ENCODE measurements around the gene FAF2. TPM values are rescaled to one million over a fixed set of nuclear protein-coding genes. Genes with fewer than 3 reads are reported as not detected.

Gene FAF2
- total RNA-seq, 2 donors from 2014 or later: 36.3 to 37.7 TPM

GRCh38 chr5:176529116-176529740 lies 81.0 kb downstream of the FAF2 start:
- Mint-ChIP-seq H3K36me3 (peaks cover 9 to 14% of the 10 kb centered on the region in 2 donors), H3K27ac (peak overlapping the region; percentile 72 to 89), H3K9me3 (no peaks in the 10 kb centered on the region)
- no peak for ATAC-seq
- DNase-seq (ENCODE audit: low spot score in 2 of 2): no peak

- Mint-ChIP-seq H3K27ac (peak overlapping the region; percentile 72 to 89), H3K9me3 (no peaks in the 10 kb centered on the region), H3K36me3 (peaks cover 12 to 14% of the 10 kb centered on the region in 2 donors)
- no peak for DNase-seq (ENCODE audit: low spot score in 2 of 2)
- ATAC-seq: no peak
Measured at GRCh38 chr5:176529741-176530141, 81.6 kb downstream of the FAF2 start.

DNA sequence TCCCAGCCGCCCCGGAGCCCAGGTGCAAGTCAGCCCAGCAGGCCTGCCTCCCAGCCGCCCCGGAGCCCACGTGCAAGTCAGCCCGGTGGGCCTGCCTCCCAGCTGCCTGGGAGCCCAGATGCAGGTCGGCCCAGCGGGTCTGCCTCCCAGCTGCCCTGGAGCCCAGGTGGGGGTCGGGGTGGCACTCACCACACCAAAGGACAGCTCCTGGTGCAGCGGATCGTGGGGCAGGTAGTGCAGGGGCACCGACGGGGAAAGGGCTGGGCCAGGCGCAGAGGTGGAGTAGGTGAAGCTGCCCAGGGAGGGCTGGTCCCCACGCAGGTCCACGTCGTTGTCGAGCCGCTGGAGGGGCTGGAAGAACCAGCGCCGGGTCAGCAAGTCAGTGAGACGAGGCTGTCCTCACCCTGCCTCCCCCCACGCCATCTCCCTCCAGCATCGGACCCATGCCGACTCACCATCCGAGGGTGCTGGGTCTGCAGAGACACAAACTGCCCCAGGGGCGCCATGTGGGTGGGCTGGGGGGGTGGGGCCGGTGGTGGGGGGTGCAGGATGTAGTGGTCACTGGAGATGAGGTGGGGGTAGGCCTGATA lies 82.3 kb downstream of the FAF2 start:
- no peak for DNase-seq (ENCODE audit: low spot score in 2 of 2)
- peaks cover 15 to 21% of the 10 kb centered on the region in 2 donors for H3K36me3 Mint-ChIP-seq
- no peaks in the 10 kb centered on the region for H3K9me3 Mint-ChIP-seq
- no peak overlapping the region for H3K27ac Mint-ChIP-seq
- no peak for ATAC-seq

DNA sequence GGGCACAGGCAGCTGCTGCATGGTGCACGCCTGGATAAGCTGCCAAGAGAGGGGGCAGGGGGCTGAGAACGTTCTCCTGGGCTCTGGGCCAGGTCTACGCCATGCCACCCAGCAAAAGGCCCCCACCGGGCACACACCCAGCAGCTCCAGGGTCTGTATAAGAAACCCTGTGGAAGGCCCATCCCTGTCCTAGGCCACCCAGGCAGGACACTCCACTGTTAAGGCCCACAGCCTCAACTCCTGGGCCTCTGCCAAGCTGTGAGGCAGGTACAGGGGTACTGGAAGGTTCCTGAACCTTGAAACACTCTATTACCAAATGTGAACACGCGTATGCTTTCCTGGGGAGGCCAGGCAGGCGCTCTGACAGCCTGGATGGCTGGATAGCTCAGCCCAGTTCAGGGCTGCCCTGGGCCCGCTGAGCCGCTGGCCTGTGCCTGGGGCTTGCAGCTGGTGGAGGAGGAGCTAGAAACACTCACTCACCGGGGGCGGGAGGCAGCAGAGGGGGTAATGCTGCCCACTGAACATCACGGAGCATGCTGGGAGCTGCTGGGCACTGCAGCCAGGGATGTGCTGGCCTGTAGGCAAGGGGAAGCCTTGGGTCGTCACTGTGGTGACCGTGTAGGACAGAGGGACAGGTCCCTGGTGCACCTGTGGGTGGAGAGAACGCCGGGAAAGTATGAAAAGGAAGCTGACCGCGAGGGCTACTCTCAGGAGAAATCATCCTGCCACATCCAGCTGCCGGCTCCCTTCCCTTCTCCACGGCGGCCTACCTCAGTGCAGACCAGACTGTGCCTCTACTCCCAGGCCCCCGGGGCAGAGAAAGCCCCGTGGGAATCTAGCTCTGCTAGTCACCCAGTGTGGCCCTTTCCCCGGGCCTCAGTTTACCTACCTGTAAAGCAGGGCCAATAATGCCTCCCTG lies 83.1 kb downstream of the FAF2 start:
- no peaks in the 10 kb centered on the region for H3K9me3 Mint-ChIP-seq
- peak overlapping the region; percentile 60 to 96 for H3K27ac Mint-ChIP-seq
- peaks cover 23 to 28% of the 10 kb centered on the region in 2 donors for H3K36me3 Mint-ChIP-seq
- peak; percentile 15 to 34 for ATAC-seq
- DNase-seq (ENCODE audit: low spot score in 2 of 2): no peak

GRCh38 chr5:176531902-176532493 lies 83.8 kb downstream of the FAF2 start:
- DNase-seq (ENCODE audit: low spot score in 2 of 2): no peak
- H3K36me3 Mint-ChIP-seq: peaks cover 23 to 28% of the 10 kb centered on the region in 2 donors
- no peaks in the 10 kb centered on the region for H3K9me3 Mint-ChIP-seq
- peak overlapping the region in 1 of 2 donors; percentile 60 for H3K27ac Mint-ChIP-seq
- no peak for ATAC-seq

- DNase-seq (ENCODE audit: low spot score in 2 of 2) (no peak), ATAC-seq (no peak)
- H3K36me3 Mint-ChIP-seq: peaks cover 23 to 26% of the 10 kb centered on the region in 2 donors
- H3K9me3 Mint-ChIP-seq: no peaks in the 10 kb centered on the region
- H3K27ac Mint-ChIP-seq: peak overlapping the region; percentile 92 to 98
Measured at GRCh38 chr5:176532795-176533194, 84.6 kb downstream of the FAF2 start.

DNA sequence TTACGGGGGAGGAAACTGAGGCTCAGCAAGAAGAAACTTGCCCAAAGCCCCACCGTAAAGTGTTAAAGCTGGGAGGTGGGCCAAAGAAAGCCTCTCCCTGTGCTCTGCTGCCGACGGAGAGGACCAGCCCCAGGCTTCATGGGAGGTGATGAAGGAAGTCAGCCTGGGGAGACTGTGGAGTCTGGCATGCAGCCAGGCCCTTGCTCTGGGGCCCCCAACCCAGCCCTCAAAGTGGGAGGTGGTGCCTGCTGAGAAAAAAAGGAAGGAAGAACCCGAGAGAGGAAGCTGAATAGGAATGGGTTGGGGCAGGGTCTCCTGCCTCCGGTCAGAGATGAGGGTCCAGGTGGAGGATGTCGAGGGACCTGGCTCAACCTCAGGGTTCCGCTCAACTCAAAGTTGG lies 85.2 kb downstream of the FAF2 start:
- Mint-ChIP-seq H3K27ac (peak overlapping the region; percentile 92 to 98), H3K36me3 (peaks cover 20 to 23% of the 10 kb centered on the region in 2 donors), H3K9me3 (no peaks in the 10 kb centered on the region)
- no peak for ATAC-seq
- DNase-seq (ENCODE audit: low spot score in 2 of 2): no peak

GRCh38 chr5:176533894-176534611 lies 85.9 kb downstream of the FAF2 start:
- Mint-ChIP-seq H3K36me3 (peaks cover 19 to 23% of the 10 kb centered on the region in 2 donors), H3K9me3 (no peaks in the 10 kb centered on the region), H3K27ac (peak overlapping the region; percentile 92 to 98)
- ATAC-seq (no peak), DNase-seq (ENCODE audit: low spot score in 2 of 2) (peak in 1 of 2 donors; percentile 48)

GRCh38 chr5:176534640-176535039 lies 86.5 kb downstream of the FAF2 start:
- peaks cover 16 to 23% of the 10 kb centered on the region in 2 donors for H3K36me3 Mint-ChIP-seq
- ATAC-seq: no peak
- peak overlapping the region; percentile 92 to 98 for H3K27ac Mint-ChIP-seq
- no peaks in the 10 kb centered on the region for H3K9me3 Mint-ChIP-seq
- DNase-seq (ENCODE audit: low spot score in 2 of 2): no peak

- ATAC-seq (peak in 1 of 2 donors; percentile 35), DNase-seq (ENCODE audit: low spot score in 2 of 2) (peak in 1 of 2 donors; percentile 73)
- H3K27ac Mint-ChIP-seq: peak overlapping the region; percentile 92 to 98
- peaks cover 14 to 23% of the 10 kb centered on the region in 2 donors for H3K36me3 Mint-ChIP-seq
- no peaks in the 10 kb centered on the region for H3K9me3 Mint-ChIP-seq
Measured at GRCh38 chr5:176535101-176535663, 87.0 kb downstream of the FAF2 start.

- Mint-ChIP-seq H3K9me3 (no peaks in the 10 kb centered on the region), H3K27ac (peak overlapping the region; percentile 92 to 98), H3K36me3 (peaks cover 14 to 23% of the 10 kb centered on the region in 2 donors)
- ATAC-seq: no peak
- no peak for DNase-seq (ENCODE audit: low spot score in 2 of 2)
Measured at GRCh38 chr5:176535664-176536131, 87.5 kb downstream of the FAF2 start.

DNA sequence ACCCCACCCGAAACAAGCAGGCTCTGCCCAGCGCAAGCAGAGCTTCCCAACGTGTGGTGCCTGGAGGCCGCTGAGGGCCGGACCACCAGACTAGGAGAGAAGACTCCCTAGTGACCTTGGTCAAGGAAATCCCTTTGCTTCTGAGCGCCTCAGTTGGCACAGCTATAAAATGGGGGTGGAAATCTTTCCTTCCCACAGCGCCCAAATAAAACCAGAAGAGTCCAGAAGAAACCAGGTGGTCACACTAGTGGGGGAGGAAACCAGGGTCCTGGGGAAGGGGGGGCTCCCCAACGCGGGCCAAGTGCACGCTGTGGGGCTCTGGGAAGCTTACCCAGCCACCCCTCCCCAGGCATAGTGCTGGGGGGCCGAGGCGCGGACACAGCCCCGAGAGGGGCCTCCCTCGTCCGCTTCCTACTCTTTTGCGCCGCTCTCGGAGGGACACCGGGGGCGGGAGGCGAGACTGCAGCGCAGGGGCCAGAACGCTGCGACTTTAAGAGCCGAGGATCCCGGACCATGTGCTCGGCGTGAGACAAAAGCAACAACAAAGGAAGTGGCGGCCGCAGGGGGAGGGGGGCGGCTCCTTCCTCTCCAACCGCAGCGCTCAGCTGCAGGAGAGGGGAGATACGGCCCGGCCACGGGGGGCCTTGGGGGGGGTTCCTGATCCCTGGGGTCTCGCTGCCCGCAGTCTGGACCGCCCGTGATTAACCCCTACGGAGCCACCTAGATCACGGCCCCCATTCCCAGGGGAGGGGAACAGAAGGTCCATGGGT lies 88.1 kb downstream of the FAF2 start:
- ATAC-seq: peak; percentile 18 to 19
- no peaks in the 10 kb centered on the region for H3K9me3 Mint-ChIP-seq
- peaks cover 14 to 19% of the 10 kb centered on the region in 2 donors for H3K36me3 Mint-ChIP-seq
- peak; percentile 67 to 77 for DNase-seq (ENCODE audit: low spot score in 2 of 2)
- peak overlapping the region; percentile 92 to 98 for H3K27ac Mint-ChIP-seq

DNA sequence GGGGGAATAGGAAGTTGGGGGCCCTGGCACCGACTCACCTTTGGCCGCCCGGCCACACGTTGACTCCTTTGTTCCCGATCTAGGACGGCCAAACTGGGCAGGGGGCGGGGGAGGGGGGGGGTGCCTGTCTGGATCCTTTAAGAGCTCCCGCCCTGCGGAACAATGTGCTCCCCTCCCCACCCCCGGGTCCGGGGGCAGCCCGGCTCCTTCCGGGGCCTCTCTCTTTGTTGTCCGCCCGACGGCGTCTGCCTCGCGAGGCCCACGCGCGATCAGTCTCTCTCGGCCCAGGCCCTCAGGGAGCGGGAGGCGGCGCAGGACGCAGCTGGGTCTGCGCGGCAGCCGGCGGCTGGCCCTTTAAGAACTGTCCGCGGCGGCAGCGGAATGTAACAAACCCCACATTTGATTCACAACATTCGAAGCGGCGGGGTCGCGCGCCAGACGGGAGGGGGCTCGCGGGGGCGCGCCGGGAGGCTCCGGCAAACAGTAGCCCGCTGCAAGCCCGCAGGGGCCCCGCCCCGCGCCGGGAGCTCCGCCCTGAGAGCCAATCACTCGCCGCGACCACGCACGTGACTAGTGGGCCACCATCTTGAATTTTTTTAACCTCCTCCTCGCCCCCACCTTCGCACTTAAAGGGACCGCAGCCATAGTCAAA lies 88.8 kb downstream of the FAF2 start, which contains the start of gene RNF44:
Gene RNF44, minus strand, starts transcription at position 501 of the 652 bp plus-strand sequence. CDS start 4,930 bp downstream, outside the sequence.
- peak within 1 kb of the TSS; percentile 92 to 97 for H3K27ac Mint-ChIP-seq
- no peaks in the 10 kb centered on the region for H3K9me3 Mint-ChIP-seq
- peak; percentile 65 to 73 for ATAC-seq
- H3K36me3 Mint-ChIP-seq: peaks cover 14 to 17% of the 10 kb centered on the region in 2 donors
- DNase-seq (ENCODE audit: low spot score in 2 of 2): peak; percentile 98

- peak; percentile 92 to 96 for DNase-seq (ENCODE audit: low spot score in 2 of 2)
Measured at GRCh38 chr5:176537554-176538229, 89.5 kb downstream of the FAF2 start.

More at GRCh38 chr5:176537554-176538229, 89.5 kb downstream of the FAF2 start:
- peak; percentile 72 to 80 for ATAC-seq
- Mint-ChIP-seq H3K36me3 (peaks cover 14 to 17% of the 10 kb centered on the region in 2 donors), H3K9me3 (no peaks in the 10 kb centered on the region), H3K27ac (peak overlapping the region; percentile 92 to 97)
